Measurements from ENCODE around the gene CORO2B. TPM values are rescaled to one million over a fixed set of nuclear protein-coding genes. Genes with fewer than 3 reads are reported as not detected.

Gene CORO2B
- total RNA-seq, 4 donors from 2014 or later = 0.80 to 4.5 (median 2.3) TPM

DNA sequence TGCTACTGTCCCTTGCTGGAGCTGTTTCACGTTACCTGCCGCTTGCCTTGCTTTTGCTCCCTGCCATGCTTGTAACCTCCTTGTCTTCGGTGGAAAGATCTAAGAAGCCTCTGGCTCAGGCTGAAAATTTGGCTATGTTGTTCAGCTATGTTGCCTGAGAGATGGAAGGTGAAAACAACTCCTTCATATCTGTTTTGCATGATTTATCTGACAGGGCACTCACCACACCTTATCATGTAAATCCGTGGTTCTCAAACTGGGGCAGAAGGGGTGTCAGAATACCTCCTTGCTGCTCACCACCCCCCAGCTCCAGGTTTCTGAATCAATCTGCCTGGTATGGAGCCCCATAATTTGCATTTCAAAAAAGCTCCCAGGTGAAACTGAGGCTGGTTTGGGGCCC, 6.5 kb upstream of the CORO2B start:
- intact Hi-C loops (cut with DNase I; ENCODE audit: low total_unique reads) = no loop called here
- WGBS, 2 donors = 55 to 69% methylated on average over 4 of the region's 4 CpGs
- TF ChIP-seq POLR2A (IDR thresholded peaks at IDR 0.05) = no peak
- TF ChIP-seq, protein P1, sequence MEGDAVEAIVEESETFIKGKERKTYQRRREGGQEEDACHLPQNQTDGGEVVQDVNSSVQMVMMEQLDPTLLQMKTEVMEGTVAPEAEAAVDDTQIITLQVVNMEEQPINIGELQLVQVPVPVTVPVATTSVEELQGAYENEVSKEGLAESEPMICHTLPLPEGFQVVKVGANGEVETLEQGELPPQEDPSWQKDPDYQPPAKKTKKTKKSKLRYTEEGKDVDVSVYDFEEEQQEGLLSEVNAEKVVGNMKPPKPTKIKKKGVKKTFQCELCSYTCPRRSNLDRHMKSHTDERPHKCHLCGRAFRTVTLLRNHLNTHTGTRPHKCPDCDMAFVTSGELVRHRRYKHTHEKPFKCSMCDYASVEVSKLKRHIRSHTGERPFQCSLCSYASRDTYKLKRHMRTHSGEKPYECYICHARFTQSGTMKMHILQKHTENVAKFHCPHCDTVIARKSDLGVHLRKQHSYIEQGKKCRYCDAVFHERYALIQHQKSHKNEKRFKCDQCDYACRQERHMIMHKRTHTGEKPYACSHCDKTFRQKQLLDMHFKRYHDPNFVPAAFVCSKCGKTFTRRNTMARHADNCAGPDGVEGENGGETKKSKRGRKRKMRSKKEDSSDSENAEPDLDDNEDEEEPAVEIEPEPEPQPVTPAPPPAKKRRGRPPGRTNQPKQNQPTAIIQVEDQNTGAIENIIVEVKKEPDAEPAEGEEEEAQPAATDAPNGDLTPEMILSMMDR (IDR thresholded peaks at IDR 0.05) = no peak
- no peak overlapping the region for H3K4me3 ChIP-seq (ENCODE audit: low read depth, poor library complexity, severe bottlenecking)
- no peak for DNase-seq (ENCODE audit: low spot score in 2 of 2)

DNA sequence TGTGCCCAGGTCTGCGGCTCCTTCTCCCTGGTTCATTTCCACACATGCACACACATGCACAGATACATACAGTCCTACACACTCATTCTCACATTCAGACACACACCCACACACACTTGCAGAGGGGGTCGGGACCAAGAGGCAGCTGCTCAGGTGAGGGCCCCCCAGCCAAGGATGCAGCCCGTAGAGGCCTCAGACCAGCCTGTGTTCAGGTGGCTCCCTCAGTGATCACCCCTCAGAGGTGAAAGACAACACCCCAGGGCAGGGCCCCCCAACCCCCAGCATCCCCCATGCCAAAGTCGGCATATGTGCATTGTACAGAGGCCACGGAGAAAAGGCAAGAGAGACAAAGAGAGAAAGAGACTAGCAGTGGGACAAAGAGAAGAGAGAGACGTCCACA, 5.9 kb upstream of the CORO2B start:
- no peak for DNase-seq (ENCODE audit: low spot score in 2 of 2)
- H3K4me3 ChIP-seq (ENCODE audit: low read depth, poor library complexity, severe bottlenecking) = no peak overlapping the region
- intact Hi-C loops (cut with DNase I; ENCODE audit: low total_unique reads) = no loop called here
- TF ChIP-seq, protein P1 (IDR thresholded peaks at IDR 0.05) = no peak
- no peak for TF ChIP-seq POLR2A (IDR thresholded peaks at IDR 0.05)
- WGBS, 2 donors = 63 to 76% methylated on average over 6 of the region's 6 CpGs

DNA sequence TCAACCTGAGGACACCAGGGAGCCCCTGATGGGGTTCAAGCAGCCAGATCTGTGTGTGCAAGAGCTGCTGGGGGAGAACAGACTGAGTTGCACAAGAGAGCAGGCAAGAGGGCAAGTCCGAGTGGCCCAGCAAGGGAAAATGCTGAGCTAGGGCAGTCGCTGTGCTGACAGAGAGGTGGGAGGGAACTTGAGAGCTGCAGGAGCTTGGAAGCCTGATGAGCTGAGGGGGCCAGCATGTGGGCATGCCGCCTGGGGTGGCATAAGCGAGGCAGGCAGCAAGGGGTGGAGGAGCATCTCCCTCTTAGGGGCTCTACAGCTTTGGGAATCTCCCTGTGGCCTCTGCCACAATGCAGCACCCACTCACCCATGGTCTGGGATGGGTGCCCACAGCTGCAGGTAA, 4.7 kb upstream of the CORO2B start:
- 70 to 82% methylated on average over 4 of the region's 4 CpGs for WGBS, 2 donors
- no peak overlapping the region for H3K4me3 ChIP-seq (ENCODE audit: low read depth, poor library complexity, severe bottlenecking)
- intact Hi-C loops (cut with DNase I; ENCODE audit: low total_unique reads) = no loop called here
- no peak for DNase-seq (ENCODE audit: low spot score in 2 of 2)
- TF ChIP-seq POLR2A (IDR thresholded peaks at IDR 0.05) = no peak
- TF ChIP-seq, protein P1 (IDR thresholded peaks at IDR 0.05) = no peak

DNA sequence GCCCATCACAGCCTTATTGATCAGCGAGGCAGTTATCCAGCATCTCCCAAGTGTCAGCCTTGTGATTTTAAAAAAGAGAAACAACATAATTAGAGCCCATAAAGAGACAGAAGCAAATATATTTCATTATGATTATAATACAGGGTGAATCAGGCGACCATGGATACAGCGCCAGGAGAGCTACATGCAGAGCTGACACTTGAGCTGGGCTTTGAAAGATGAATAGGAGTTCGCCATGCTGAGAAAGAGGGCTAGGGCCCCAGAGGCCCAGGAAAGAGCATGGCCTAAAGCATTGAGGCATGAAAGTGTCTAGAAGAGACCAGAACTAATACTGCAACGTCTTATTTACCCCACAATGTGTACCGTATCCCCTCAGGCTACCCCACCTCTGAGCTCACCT, 4.2 kb upstream of the CORO2B start:
- intact Hi-C loops (cut with DNase I; ENCODE audit: low total_unique reads) = no loop called here
- no peak for DNase-seq (ENCODE audit: low spot score in 2 of 2)
- no peak for TF ChIP-seq POLR2A (IDR thresholded peaks at IDR 0.05)
- TF ChIP-seq, protein P1 (IDR thresholded peaks at IDR 0.05) = no peak
- 92 to 94% methylated on average over 6 of the region's 6 CpGs for WGBS, 2 donors
- H3K4me3 ChIP-seq (ENCODE audit: low read depth, poor library complexity, severe bottlenecking) = no peak overlapping the region

DNA sequence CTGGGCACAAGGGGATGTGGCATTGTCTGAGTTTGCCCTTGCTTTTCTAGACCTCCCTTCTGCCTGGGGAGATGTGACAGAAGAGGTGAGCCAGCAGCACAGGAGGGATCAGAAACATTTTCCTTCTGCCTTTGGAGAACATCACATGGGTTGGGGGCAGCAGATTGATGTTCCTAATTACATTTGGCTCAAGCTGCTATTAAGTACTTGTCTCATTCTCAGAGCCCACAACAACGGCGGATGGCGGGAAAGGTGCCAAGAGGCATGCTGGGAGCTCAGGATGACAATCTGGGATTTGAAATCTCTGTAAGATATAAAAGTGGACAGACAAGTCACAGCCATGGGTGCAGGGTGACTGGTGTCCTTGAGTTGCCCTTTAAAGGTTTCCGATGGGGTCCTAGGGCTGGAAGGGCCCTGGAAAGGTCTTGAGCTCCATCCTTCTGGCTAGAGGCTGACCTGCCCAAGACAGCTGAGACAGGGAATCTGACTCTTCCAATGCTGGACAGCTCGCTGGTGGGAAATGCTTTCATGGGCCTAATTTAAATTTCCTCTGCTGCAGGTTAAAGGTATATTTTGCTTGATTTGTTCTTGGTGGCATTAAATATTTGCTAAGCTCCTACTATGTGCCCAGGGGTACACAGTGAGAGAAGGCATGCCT, 2.4 kb upstream of the CORO2B start:
- 71 to 76% methylated on average over 5 of the region's 5 CpGs for WGBS, 2 donors
- H3K4me3 ChIP-seq (ENCODE audit: low read depth, poor library complexity, severe bottlenecking) = no peak overlapping the region
- DNase-seq (ENCODE audit: low spot score in 2 of 2) = no peak
- intact Hi-C loops (cut with DNase I; ENCODE audit: low total_unique reads) = no loop called here
- no peak for TF ChIP-seq POLR2A (IDR thresholded peaks at IDR 0.05)
- TF ChIP-seq, protein P1 (IDR thresholded peaks at IDR 0.05) = no peak
